ENCODE measurements around the gene GADD45GIP1.

The GADD45GIP1 gene

DNA sequence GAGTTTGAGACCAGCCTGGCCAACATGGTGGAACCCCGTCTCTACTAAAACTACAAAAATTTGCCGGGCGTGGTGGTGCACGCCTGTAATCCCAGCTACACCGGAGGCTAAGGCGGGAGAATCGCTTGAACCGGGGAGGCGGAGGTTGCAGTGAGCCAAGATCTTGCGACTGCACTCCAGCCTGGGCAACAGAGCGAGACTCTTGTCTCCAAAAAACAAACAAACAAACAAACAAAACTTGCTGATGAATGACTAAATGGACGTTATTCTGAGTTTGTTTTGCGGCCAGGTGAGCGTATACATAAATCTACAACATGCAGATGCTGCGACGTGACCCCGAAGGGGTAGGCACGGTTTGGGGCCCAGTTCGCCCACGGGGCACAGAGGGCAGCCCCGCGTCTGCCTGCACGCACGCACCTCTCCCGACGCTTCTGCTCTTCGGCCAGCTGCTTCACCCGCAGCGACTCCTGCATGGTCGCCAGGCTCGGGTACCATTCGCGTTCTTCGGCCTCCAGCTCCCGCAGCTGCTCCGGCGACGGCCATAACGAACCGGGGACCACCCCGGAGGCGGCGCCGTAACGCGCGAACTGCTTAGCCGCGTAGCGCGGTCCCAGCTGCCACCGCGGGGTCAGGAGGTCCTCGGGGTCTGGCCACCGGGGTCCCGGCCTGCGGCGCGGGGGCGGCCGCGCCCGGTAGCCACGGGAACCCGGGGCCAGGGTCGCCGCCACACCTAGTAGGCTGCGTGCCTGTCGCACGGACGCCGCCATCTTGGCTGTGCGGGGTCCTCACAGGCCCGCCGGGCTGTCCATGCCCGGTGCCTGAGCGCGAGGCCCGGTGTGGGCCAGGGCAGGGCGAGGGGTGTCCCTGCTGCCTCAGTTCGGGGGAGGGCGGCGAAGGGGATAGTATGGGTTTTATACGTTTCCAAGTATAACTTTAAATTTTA is at the start of gene GADD45GIP1:
TSS of gene GADD45GIP1 (minus strand) at position 778 of the 943 bp plus-strand sequence. CDS start at position 767, 11 bp downstream.
- peak; percentile 45 to 49 for DNase-seq (ENCODE audit: low read depth in 2 of 2)

DNA sequence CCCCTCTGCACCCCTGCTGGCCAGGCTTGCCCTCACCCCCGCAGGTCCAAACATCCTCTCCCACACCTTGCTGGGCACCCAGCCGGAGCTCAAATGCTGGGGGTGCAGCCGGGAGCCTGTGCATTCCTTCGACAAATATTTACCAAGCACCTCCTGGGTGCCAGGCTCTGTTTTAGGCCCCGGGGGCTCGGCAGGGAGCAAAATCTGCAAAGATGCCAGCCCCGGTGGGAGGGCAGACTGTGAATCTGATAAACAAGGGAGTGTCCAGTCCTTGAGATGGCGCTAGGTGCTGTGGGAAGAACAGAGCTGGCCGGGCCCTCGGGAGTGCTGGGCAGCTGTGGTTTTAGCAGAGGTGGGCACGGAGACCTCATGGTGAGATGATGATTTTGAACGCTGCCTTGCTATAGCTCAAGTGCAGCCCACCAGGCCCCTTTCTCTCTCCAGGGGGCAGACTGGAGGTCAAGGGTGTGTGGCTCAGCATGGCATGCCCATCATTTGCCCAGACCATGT is 48.9 kb upstream of the GADD45GIP1 start:
- no peak for DNase-seq (ENCODE audit: low read depth in 2 of 2)

DNA sequence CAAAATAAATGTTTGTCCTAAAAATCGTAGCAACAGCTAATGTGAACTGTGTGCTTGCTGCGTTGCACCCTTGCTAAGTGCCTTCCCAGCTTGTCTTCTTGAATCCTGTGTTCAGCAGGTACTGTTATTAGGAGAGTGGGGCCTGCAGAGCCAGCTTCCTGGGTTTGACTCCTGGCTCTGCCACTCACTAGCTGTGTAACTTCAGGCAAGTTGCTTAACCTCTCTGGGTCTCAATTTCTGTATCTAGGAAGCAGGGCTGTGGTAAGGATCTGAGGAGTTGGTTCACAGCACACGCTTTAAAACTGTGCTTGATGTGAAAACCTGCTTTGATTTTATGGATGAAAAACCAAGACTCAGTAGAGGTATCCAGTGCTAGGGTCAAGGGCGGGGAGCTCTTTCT is 48.2 kb upstream of the GADD45GIP1 start:
- DNase-seq (ENCODE audit: low read depth in 2 of 2): no peak

DNA sequence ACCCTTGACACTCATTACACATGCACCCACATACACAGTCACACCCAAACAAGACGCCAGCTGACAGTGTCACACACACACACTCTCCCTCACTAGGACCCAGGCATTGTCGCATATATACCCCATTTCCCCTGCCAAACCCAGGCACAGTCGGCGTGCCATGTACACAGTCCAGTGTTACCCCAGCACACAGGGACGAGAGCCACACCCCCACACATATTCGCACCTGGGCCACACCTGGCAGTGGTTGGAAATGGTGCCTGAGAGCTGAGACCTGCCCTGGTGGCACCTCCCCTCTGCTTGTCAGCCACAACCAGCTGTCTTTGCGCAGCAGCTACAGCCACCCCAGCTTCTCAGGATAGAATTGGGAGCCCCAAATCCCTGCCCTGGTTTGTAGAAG is 47.2 kb upstream of the GADD45GIP1 start:
- DNase-seq (ENCODE audit: low read depth in 2 of 2): no peak

DNA sequence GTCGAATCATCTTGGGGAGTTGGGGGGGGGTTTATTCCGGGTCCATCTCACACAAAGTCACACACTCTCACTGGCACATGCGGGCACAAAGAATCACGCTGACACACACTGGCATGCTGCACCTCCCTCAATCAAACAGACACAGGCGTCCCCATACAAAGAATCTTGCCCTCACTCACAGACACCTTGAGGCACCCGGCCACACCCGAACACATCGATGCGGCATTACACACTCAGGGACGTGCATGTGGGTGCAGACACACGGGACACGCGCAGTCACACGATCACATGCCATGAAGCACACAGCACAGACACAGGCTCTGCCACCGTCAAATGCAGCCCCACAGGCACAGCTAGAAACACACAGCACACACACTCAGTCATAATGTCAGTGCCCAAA is 46.1 kb upstream of the GADD45GIP1 start:
- no peak for DNase-seq (ENCODE audit: low read depth in 2 of 2)

DNA sequence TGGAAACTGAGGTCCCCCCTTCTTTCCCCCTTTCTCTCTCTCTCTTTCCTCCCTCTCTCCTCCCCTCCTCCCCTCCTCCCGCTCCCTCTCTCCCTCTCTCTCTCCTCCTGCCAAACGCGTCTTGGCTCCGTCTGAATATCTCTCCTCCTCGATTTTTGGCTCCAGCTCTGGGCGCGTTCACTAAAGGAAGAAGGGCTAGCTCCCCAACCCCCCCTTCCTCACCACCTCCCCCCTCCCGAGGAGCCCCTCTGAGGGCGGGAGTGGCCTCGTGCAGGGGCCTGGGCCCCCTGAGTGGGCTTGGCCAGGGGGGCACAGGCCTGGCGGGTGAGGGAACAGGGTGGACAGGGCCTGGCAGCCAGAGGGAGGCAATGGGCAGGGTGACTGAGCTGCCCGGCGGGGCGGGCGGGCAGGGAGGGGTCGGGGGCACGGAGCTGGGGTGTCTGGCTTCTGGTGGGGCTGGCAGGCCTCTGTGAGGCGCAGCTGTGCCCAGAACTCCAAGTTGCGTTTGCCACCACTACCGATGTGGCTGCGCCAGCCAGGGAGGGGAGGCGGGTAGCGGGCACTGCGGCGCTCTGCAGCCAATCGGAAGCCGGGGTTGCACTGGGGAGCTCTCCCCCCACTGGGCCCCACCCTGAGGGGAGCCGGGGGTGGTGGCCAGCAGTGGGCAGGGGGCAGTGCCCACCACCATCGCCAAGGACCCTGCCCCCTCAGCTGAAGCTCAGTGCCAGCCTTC is 45.3 kb upstream of the GADD45GIP1 start:
- DNase-seq (ENCODE audit: low read depth in 2 of 2): no peak

DNA sequence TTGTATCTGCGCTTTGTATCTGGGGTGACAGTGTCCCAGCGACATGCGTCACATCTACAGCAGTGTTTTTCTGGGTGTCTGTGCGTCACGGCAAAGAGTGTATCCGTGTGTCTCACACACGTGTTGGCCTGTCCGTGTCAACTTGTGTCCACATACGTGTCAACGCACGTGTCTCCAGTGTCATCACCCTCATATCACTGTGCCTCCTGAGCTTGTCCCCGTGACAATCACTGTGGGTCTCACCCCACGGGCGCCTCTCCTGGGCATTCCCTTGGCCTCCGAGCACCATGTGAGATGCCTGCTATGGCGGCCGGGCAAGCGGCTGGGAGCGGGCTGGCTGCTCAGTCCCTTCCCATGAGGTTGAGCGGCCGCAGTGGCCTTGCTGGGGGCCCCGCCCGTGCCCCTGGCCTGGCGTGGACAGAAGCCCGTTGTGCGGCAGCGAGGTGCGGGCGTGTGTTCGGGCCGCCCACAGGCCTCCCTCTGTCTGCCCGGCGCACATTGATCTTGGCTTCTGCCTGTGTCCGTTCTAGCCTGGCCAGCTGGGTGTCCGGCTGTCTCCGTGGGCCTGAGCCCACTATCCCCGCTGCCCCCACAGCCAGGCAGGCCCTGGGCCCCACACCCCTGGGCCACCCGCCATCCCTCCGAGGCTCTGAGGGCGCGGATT is 44.6 kb upstream of the GADD45GIP1 start:
- no peak for DNase-seq (ENCODE audit: low read depth in 2 of 2)

DNA sequence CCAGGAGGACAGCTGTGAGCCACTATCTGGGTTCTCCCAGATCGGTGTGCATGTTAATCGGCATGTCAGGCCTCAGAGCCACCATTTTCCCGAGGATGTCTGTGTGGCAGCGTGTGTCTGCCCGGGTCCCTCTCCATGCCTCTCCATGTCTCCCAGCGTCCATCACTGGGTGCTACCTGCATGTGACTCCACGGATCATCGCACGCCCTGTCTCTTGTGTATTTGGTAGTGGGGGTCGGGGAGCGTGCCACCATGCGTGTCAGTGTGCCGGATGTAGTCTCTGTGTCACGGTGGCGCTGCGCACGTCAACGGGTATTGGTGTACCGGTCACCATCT is 44.1 kb upstream of the GADD45GIP1 start:
- no peak for DNase-seq (ENCODE audit: low read depth in 2 of 2)

DNA sequence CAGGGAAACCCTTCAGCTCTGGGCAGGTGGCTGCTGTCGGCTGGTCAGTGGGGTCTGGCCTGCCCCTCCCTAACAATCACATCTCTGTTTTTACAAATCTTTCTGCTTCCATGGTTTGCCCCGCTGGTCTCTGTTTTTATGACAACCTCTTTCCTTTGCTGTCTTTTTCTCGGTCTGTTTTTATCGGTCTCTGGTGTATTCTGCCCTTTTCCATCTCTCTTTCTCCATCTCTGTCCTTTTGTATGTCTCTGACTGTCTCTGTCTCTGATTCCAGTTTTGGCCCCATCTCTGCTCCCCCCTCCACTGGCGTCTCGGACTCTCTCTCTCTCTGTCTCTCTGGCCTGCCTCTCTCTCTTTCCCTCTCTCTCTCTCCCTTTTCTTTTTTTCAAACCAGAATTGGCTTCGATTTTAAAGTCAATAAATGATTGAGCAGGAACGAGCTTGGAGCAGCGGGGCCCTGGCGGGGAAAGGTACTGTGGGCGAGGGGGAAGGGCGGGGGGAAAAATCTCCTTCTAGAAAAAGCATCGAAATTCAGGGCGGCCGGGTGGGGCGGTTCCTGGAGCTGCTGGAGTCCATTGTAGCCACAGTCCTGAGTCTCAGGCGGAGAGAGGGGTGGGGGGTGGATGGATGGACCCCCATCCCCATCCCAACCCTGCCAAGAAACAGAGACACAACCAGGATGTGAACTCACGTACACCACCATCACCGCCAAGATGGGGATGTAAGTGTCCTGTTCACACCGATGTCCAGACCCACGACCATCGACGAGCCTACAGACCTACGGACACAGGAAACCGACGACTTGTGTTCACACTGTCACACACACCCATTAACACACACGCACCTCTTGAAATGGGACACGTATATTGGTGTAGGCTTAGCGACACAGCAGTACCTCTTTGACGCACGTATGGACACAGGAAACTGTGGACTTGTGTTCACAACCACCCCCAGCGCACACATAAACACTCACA is 41.2 kb upstream of the GADD45GIP1 start:
- DNase-seq (ENCODE audit: low read depth in 2 of 2): no peak

DNA sequence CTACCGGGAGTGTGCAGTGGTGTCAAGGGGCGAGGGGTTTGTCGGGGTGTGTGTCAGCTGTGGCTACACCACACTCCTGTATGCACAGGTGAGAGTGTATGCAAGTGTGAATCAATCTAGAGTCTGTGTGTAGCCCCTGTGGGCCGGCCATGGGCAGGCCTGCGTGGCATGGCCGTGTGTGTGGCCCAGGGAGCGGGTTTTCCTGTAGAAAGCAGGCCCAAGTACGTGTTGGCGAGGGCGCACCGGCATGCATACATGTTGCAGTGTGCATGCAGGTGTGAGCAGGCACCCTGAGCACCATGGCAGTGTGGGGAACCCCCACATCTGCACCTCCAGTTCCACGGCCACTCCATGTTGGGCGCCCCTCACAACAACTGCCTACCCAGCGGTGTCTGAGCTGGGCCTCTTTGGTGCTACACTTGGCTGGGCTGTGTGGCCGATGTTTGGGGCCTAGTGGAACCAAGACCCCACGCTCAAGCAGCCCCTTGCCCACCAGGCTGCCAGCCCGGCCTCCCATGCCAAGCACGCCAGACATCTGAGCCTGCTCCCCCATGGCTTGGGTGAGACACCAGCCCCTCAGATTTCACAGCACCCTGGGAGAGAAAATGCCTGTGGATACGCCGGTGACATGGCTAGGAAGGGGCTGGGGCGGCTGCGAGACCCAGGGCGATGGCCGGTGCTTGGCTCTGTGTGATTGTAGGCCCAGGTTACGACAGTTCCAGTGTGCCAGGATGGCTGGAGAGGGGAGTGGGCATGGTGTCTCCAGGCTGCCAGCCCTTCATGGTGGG is 40.4 kb upstream of the GADD45GIP1 start:
- DNase-seq (ENCODE audit: low read depth in 2 of 2): no peak

DNA sequence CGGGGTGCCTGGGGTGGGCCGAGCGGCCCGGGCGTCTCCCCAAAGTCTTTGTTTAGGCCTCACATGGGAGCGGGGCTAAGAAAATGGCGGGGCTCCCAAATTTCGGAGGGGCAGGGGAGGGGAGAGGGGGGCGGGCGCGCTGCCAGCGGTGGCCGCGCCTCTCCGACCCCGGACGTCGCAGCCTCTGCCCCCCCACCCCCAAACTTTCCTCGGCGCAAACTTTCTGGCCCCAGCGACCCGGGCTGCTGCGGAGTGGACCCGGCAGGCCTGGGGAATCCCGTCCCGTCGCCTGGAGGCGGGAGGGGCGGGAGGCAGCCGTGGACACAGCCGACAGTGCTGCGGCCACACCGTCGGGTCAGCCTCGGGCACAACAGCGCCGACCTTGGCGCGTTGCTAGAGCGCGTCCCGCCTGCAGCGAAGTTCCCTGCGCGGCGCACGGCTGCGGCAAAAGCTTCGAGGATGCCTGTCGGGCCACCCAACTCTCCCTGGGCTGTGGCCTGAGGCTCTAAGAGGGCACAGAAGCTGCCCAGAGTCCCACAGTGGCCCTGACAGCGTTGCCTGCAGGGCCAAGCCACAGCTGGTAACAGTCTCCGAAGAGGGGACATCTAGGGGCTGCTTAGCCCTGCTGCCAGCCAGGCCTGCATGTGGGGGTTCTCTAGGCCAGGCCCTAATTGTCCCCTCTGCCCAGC is 39.5 kb upstream of the GADD45GIP1 start:
- DNase-seq (ENCODE audit: low read depth in 2 of 2): no peak

DNA sequence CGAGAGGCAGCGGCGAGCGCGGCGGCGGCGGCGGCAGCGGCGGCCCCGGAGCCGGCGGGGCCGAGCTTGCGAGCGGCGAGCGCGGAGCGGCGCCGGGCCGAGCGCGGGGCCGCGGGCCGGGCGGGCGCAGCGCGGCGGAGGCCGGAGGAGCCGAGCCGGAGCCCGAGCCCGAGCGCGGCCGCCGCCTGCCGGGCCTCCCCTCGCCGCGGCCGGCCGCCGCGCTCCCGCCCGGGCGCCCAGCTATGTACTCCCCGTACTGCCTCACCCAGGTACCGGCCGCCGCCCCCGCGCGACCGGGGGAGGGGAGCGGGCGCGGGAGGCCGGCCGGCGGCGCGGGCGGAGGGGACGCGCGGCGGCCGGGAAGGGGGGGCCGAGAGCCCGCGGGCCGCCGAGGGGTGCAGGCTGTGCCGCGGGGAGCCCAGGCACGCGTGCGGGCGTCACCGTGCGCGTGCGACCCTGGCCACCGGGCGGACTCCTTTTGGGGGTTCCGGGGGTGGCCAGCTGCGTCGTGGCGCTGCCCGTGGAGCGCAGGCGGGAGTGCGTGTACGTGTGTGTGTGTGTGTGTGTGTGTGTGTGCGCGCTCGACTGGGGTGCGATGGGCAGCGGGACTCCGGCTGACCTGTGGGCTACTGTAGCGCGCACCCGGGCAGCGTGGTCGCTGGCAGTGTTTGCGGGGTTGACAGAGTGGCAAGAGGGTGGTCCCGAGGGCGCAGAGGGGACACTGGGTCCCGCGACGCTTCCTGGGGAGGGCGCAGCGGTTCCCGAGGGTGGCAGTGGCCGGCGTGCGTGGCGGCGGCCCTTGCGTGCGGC is 38.8 kb upstream of the GADD45GIP1 start:
- no peak for DNase-seq (ENCODE audit: low read depth in 2 of 2)

DNA sequence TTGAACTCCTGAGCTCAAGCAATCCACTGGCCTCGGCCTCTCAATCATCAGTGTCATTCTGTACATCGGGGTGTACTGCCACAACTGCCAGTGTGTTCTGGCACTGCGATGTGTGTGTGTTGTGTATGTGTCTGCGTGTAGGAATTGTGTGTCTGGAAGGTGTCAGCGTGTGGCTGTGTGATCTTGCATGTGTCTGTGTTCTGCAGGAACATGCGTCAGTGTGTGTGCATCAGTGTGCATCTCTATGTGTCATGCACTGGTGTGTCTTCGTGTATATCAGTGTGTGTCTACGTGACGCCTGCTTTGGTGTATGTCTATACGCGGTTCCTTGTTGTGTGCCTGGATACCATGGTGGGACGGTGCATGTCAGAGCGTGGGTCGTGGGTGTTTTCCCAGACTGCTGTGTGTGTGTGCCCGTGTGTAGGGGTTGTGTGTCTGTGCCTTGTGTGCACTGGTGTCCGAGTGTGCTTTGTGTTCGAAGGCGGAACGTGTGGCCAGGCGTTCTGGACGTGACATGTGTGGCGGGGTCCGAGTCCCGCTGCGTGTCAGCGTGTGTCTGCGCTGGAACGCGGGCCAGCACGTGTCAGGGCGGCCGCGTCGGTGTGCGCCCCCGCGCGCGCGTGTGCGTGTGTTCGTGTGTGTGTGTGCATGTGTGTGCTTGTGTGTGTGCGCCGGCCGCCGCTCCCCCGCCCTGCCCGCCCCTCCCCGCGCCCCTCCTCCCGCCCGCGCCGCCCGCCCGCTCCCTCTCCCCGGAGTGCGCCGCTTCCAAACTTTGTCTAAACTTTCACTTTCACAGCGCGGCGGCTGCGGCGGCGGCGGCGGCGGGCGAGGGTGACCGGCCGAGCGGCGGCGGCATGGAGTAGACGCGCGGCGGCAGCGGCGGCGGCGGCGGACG is 37.9 kb upstream of the GADD45GIP1 start, which contains the start of gene NFIX:
TSS of gene NFIX (plus strand) at position 775 of the 895 bp plus-strand sequence. CDS start 363 bp downstream, outside the sequence.
- DNase-seq (ENCODE audit: low read depth in 2 of 2): peak; percentile 25 to 29

DNA sequence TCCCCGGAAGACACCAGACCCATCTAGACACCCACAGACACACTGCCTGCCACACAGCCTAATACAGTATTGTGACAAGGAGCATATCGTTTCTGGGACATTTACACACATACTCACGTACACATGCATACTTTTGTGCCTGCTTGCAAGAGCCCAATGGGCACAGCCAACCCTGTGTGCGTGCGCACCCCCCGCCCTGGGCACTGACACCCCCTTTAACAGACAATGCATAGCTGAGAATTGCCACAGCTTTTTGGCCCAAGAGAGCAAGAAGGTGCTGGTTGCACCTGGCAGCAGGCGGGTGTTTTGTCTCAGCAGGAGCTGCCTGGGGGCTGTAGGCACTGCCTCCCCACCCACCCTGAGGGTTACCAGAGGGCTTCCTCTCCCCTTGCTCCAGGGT is 36.5 kb upstream of the GADD45GIP1 start:
- DNase-seq (ENCODE audit: low read depth in 2 of 2): no peak

DNA sequence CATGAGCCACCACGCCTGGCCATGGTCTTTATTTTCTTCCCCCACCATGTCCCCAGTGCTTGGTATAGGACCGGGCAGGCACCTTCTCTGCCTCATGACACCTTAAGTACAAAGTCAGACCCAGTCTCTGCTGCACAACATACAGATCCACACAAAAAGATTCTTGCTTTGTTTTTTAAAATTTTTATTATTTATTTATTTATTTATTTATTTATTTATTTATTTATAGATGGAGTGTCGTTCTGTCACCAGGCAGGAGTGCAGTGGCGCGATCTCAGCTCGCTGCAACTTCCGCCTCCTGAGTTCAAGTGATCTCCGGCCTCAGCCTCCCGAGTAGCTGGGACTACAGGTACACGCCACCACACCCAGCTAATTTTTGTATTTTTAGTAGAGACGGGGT is 35.7 kb upstream of the GADD45GIP1 start:
- no peak for DNase-seq (ENCODE audit: low read depth in 2 of 2)

DNA sequence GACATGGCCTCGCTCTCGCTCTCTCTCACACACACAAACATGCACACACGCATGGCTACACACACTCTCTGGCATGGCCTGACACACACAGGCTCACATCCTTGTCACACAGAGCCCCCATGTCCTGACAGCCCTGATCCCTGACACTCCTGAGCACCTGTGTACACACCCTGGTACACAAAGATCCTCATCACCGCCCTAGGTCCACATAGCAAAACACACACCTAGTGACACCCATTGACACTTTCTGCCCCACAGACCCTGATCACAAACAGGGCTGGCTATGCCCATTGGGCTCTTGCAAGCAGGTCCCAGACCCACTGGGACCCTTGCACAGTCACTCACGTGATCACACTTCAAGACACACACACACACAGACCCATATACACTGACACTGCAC is 34.3 kb upstream of the GADD45GIP1 start:
- no peak for DNase-seq (ENCODE audit: low read depth in 2 of 2)

DNA sequence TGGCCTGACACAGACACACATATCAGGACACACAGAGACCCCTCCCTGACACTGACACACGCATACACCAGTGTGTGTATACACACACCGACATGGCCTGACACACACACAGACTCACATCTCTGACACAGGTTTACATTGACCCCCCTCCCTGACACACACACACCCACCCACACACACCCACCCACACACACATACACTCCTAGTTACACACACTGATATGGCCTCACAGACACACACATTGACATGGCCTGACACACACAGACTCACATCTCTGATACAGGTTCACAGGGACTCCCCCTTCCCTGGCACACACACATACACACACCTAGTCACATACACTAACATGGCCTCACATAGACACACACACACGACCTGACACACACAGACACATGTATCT is 33.8 kb upstream of the GADD45GIP1 start:
- no peak for DNase-seq (ENCODE audit: low read depth in 2 of 2)

DNA sequence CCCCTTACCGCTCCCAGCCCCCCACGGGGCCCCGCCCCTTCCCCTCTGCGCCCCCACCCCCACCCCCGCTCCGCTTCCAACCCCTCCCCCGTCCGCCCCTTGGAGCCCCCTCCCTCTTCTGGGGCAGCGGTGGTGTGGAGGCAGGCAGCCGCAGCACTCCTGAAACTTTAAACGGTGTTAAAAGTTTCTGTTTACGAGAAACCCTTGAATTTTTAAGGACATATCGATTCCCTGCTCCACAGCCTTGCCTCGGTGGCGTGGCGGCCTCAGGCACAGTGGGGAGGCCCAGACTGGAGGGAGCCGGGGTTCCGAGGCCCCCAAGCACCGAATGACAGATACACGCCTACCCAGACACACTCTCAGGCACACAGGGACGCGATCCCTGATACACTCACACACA is 33.4 kb upstream of the GADD45GIP1 start:
- DNase-seq (ENCODE audit: low read depth in 2 of 2): no peak

All from fibroblast of skin of left biceps (primary cell).